Daoy (cell line): Measurements from ENCODE around the gene HHATL. TPM values are rescaled to one million over a fixed set of nuclear protein-coding genes. Genes with fewer than 3 reads are reported as not detected.

Experiments
- DNase-seq: peaks from one replicate; pipeline ENCODE4 v3.0.0-alpha.2; 2015; ENCODE audit warnings: low read depth
- total RNA-seq: library from RNA; depleted of rRNA; stranded (reverse); fragments of >200 nt; shearing (Covaris generic); gene quantifications from 2 replicates; pipeline ENCODE4 v1.2.3, GENCODE V29; 2014

HHATL gene
- total RNA-seq, 1 experiment from 2014 or later, result not detected

DNA sequence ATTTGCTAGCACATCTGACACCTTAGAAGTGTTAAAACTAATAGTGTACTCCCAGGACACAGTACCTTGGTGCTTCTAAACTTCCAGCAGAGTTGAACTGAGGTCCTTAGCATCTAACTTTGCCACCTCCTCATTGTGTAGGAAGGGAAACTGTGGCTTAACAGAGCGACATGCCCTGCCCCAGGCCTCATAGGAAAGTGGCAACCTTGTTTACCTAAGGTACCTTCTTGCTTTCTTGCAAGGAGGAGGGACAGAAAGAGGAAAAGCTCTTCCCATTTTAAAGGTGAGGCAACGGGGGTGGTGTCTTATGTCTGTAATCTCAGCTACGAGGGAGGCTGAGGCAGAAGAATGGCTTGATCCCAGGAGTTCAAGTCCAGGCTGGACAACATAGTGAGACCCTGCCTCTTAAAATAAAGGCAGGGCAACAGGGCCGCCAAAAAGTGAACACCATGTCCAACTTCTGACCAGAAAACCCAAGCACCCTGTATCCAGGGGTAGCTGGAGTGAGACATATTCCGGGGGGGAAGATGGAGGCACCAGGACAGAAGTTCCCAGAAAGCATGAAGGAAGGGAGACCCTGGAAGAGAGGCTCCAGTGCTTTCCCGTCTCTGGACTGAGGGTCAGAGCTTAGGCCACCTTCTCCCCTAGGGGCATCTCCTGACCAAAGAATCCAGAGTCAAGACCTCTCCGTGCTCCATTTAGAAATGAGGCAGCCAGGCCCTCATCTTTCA lies 17.8 kb downstream of the HHATL start:
- no peak for DNase-seq

DNA sequence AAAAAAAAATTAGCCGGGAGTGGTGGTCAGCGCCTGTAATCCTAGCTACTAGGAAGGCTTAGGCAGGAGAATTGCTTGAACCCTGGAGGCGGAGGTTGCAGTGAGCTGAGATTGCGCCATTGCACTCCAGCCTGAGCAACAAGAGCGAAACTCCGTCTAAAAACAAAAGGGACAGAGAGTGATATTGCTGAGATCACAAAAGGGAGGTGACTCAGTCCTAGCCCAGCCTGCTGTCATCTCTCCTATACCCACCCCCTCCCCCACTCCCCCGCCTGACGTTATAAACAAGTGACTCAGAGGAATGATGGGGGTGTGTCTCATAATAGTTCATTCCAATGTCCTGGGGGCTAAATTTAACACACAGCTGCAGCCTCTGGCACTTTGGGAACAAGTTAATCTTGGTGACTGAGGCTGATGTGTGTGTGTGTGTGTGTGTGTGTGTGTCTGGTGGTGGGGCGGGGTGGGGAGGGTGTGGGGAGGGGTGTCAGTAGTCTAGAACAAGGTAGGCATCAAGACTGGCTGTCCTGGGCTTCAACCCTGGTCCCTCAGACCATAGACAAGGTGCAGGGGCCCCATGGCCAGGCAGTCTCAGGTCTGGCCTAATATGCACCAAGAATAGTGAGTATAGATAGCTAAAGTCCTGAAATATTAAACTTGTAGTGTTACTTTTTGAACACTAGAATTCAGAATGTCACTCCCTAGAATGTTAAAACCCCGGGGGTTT lies 18.6 kb downstream of the HHATL start:
- peak; percentile 87 for DNase-seq

DNA sequence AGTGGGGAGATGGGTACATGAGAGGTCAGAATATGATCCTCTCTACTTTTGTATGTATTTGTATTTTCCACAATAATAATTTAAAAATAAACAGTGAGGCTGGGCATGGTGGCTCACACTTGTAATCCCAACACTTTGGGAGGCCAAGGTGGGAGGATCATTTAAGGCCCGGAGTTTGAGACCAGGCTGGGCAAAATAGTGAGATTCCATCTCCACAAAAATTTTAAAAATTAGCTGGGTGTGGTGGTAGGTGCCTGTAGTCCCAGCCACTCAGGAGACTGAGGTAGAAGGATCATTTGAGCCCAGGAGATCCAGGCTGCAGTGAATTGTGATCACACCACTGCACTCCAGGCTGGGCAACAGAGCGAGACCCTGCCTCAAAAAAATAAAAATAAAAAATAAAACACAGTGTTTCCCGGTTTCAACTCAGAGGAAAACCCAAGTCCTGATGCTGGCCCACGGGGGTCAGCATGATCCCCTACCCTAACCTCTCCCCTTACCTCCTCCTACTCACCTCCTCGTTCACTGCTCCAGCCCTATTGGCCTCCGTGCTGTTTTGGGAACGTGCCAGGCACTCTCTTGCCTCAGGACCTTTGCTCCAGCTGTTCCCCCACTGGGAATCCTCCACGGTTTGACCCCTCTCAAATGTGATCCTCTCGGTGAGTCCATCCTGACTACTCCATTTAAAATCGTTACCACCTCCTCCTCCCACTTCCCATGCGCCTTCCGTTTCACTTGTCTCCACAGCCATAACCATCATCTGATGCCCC lies 20.1 kb downstream of the HHATL start:
- DNase-seq, result no peak

DNA sequence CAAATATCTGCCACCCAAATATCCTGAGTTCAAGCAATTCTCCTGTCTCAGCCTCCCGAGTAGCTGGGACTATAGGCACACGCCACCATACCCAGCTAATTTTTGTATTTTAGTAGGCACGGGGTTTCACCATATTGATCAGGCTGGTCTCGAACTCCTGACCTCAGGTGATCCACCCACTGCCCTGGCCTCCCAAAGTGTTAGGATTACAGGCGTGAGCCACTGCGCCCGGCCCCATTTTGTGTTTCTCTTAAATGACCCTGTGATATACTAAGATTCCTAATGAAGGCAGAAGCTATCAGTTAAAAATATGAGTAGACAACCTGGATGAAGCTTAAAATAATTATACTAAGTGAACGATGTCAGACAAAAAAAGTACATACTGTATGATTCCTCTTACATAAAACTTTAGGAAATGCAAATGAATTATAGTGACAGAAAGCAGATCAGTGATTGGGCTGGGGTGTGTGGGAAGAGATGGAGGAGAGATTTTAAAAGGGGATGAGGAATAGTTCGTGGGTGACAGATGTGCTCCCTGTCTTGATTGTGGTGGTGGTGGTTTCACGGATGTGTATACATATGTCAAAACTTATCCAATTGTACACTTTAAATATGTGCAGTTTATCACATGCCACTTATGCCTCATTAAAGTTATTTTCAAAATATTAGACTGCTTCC lies 21.1 kb downstream of the HHATL start:
- no peak for DNase-seq

DNA sequence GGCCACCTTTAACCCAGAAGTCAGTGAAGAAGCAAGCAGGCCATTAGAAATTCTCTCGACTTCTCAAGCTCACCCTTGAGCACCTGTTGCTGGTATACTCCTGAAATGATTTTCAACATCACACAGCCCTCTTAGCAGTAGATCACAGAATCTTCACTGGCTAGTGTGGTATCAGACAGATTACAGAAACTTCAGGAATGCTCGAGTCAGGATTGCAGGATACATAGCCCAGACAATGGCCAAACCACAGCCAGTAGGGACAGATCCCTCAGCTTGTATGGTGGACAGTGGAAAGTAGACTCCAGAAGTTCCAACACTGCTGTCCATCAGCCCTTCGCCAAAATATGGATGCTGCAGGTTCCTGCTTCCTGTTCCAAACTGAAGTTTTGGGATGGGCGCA lies 21.8 kb downstream of the HHATL start:
- DNase-seq, result no peak

DNA sequence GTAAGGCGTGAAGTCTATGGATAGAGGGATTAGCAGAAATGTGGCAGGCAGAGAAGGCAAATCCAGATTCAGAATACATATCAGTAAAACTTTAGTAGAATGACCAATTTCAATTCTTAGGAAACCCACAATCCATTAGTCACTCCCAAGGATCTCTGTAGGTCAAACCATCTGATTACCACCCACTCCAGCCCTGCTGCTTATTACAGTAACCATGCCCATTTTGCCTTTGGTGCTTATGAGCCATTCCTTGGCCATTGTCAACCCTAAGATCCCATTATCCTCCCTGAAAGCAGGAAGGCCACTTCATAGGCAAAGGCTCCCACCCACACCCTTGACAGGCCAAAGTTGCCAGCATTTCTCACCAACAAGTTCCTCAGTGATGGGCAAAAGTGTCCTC lies 22.3 kb downstream of the HHATL start:
- DNase-seq, result no peak

DNA sequence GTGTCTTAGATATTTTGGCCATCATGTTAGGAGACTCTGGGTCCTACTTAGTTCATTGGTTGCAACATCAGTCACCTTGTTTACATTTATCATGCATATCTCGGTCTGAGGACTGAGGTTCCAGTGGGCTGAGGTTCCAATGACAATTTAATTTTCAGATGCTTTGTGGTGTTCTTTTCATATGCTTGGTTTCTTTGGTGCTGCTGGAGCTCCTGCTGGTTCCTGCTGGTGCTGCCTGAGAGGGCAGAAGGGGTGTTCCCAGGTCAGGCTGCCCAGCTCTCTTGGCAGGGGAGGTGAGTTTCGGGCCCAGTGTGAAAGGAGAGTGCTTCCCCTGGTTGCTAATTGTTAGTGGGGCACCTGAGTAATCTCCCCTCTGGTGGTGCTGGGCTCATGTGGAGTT lies 24.2 kb downstream of the HHATL start:
- no peak for DNase-seq

DNA sequence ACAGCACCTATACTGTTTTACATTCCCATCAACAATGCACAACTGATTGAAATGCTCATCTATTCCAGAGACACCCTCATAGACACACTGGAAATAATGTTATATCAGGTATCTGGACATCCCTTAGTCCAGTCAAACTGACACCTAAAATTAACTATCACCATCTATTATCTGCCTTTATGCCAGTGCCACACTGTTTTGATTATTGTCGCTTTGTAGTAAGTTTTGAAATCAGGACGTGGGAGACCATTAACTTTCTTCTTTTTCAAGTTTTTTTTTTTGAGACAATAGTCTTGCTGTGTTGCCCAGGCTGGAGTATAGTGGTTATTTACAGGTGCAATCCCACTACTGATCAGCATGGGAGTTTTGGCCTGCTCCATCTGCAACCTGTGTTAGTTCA lies 26.7 kb downstream of the HHATL start:
- no peak for DNase-seq

DNA sequence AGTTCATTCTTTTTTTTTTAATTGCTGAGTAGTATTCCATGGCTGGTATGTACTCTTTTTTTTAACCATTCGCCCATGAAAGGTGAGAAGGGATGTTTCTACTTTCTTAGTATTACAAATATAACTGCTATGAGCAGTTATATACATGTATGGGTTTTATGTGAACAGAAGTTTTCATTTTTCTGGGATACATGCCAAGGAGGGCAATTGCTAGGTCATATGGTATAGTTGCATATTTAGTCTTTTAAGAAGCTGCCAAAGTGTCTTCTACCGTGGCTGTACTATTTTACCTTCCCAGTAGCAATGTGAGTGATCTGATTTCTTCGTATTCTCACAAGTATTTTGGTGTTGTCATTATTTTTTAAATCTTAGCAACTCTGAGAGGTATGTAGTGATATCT lies 28.5 kb downstream of the HHATL start:
- DNase-seq, result no peak

DNA sequence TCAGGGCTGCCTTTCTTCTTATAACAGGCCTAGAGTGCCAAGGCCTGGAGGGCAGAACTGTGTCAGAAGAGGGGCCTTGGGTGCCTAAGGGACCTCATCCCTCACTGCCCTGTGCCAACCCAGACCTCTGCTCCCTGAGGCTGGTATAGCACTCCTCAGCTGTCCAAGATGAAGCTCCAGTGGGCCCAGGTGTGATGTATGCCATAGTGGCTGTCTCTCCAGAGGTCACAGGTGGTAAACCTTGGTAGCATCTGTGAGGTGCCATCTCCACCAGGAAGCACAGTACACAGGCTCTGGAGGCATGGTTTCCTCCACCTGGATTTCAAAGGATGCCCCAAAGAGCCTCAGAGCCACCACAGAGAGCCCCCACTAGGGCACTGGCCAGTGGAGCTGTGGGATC lies 29.5 kb downstream of the HHATL start:
- DNase-seq, result no peak

DNA sequence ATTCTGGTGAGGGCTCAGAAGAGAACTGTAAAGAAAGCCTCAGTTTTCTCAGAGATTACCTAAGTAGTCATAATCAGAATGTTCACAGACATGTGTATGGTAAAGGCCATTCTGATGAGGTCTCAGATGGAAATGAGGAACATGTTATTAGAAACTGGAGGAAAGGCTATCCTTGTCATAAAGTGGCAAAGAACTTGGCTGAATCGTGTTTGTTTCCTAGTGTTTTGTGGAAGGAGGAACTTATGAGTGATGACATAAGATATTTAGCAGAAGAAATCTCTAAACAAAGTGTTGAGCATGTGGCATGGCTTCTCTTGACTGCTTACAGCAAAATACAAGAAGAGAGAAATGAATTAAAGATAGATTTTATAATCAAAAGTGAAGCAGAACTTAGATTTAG lies 30.1 kb downstream of the HHATL start:
- no peak for DNase-seq

DNA sequence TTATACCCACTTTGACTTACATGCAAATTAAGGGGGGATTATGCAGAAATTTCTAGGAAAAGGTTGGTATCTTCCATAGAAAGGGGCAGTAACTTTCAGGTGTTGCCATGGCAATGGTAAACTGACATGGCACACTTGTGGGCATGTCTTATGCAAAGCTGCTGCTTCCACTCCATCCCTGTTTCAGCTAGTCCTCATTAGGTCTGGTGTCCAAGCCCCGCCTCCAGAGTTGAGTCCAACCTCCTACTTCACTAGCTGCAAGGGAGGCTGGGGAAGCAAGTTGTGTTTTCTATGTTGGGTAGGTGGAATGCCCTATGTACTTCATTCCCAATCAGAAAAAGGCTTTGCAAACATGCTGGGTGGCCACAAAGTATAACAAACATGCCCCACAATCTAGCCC lies 31.9 kb downstream of the HHATL start:
- DNase-seq, result no peak

DNA sequence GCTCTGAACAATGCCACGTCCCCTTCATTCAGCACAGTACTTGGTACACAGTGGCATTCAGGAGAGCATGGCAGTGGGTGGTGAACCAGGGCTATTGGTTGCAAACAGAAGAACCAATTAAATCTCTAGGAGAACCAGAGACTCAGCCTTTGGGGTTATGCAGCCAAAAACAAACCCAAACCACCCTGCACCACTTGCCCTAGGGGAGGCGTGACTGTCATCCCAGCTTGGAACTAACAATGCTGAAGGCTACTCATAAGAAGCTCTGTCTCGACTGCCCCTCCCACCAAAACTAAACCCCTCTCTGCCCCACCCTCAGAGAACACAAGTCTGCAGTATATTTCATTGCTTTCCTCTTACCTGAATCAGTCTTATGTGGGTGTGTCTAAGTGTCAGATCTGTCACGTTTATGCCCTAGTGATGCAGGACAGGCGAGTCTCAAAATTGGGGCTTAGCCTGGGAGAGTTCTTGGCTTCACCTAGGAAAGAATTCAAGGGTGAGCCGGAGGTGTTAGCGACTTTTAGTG lies 32.5 kb downstream of the HHATL start:
- no peak for DNase-seq

DNA sequence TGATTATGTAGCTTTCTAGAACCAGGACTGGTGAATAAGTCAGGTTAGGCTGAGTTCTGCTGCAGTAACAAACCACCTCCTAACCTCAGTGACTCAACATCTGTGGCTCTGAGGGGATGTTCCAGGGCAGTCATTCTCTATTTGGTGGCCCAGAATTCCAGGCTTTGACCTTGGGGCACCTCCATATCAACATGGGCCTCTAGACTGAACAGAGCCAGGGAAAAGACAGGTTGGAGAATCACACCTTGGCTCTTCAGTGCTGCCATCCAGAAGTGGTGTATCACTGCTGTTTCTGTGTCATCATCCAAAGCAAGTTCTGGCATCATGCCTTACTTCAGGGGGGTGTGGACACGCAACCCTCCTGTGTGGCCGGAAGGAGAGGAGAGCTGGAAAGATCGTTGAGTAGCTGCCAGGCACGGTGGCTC lies 33.8 kb downstream of the HHATL start:
- DNase-seq, result no peak

DNA sequence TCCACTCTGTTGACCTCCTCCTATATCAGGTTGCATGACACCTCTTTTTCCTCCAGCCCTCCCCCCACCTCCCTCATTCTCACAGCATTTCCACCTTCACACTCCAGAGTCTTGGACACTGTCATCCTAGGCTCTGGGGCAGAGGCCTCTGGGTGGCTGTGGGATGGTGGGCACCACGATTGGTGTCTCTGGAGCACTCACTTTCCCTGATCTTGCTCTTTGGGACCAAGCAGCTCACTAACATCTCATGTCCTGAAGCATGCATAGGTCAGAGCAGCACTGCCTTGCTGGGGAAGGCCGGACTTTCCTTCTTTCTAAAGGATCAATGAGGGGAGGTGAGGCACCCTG lies 34.2 kb downstream of the HHATL start:
- DNase-seq, result no peak

DNA sequence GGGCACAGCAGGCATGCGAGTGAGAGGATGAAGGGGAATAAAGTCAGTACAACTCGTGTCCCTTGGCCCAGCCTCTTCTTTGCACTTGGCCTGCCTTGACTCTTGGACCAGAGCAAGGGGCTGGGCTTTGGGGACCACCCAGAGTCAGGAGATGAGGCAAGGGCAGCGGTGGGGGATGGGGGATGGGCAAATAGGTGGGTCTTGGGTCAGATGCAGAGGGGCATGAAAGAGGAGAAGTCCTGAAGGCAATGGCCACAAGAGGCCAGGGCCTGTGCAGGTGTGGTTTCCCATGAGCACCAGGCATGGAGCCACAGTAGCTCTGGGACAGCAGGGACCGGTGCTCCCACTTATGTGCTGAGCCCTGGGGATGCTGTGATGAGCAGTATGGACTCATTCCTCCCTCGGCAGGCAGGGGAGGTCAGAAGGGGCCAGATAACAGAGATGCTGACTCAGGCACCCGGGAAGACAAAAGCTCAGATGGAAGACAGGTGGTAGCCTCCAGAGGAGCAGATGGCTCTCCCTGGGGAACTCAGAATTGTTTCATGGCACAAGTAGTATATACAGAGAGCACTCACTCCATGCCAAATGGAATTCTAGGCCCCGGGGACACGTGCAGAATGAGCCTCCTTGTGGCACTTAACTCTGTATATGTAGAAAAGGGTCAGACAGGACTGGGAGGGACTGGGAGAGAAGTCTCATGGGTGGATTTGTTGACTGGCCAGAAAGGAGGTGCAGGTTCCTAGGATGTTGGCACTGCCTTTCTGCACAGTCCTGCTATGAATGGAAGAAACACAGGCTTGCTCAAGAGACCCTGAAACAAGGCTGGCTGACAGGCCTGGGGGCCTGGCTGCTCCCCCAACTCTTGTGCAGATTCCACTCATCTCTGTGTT lies 34.8 kb downstream of the HHATL start:
- no peak for DNase-seq

DNA sequence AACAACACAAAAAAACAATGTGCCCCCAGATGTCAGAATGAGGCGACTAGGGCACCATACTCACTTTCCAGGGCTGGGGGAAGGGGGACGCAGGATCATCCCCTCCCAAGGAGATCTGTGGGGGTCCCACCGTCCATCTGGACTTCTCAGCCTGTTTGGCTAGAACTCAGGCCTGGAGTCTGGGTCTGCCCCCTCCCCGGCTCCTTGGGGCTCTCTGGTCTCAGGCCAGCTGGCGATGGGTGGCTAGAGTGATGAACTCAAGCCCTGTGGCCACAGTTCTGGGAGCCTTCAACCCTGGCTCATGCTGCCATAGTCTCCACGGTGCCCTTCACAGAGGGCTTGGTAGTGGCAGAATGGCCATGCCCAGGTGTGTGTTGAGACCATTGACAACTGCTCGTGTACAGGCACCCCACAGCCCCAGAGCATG lies 35.5 kb downstream of the HHATL start:
- no peak for DNase-seq

DNA sequence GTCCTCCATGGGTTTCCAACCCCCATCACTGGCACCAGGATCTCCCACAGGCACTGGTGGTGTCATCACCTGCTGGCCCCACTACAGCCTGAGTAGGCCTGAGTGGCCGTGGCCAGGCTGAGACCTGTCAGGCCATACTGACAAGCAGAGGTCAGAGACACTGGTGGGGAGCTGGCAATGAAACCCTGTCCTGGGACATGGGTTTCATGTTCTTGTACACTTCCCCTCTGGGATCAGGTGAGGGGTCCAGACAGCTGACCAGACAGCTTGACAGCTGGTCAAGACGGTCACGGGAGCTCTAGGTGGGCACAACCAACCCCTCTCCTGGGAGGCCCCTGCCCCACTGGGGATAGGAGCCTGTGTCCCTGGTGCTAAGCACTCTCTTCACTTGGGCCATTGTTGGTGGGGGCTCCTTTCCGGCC lies 36.0 kb downstream of the HHATL start:
- no peak for DNase-seq

DNA sequence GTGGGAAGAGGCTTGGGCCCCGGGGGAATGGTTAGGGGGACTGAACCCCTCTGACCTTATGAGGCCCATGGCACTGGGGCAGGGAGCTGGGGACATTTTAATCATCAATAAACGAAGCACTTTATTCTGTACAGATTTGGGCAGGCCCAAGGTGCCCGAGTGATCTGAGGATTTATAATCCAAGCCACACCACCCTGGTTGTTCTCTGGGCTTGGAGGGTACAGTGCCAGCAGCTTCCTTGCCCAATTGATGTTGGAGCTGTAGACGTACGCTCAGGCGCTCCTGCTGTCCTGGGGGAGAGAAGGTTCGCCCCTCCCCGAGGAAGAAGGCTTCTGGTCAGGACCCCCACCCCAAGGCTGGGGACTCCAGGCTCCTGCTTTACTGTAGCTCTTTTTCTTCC lies 36.6 kb downstream of the HHATL start:
- DNase-seq, result no peak

DNA sequence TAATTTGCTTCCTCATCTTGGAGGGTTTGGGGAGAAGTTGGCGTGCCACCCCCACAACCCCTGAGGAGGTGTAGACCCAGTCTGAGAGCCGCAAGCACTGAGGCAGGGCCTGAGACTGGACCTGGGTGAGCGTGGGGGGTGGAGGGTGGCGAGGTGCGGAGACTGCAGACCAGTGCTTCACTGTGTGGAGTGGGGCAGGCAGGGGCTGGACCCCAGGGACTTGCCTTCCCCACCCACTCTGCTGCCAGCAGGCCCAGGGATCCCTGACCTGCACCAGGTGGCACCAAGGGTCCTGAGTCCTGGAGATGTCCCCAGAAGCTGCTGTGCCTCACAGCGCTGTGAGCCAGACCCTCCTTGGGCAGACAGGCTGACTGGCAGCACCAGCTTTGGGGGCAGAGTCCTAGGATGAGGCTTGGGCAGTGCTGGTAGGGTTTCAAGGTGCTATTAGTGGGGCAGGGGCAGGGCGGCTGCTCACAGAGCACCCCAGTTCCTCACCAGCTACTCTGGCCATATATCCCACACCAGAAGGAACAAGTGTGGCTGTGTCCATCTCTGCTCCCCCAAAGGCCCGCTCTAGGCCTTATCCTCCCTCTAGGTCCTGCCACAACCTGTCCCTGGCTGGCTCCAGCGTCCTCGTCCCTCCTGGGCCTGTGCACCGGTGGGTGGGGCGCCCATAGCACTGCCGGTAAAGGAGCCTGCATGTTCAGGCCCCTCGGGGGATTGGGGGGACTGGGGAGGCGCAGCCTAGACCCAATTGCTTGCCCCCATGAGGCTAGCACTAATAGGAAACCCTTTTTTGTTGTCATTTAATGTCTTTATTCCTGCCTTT lies 37.3 kb downstream of the HHATL start:
- DNase-seq, result no peak
